Ishikawa (cell line): ENCODE measurements around the gene SPG21.

Experiments
- CEBPB ChIP-seq: IDR thresholded peaks from 2 replicates; pipeline ENCODE4 v1.6.1; 2012
- CREB1 ChIP-seq: IDR thresholded peaks from 2 replicates; pipeline ENCODE4 v1.6.1; 2012; ENCODE audit warnings: low read depth
- EGR1 ChIP-seq: IDR thresholded peaks from 2 replicates; pipeline ENCODE4 v1.6.1; 2012
- EP300 ChIP-seq: IDR thresholded peaks from 2 replicates; pipeline ENCODE4 v1.6.1; 2012; ENCODE audit warnings: borderline replicate concordance
- FOXM1 ChIP-seq: IDR thresholded peaks from 2 replicates; pipeline ENCODE4 v1.6.1; 2012; ENCODE audit warnings: low read depth, borderline replicate concordance
- MAX ChIP-seq: IDR thresholded peaks from 2 replicates; pipeline ENCODE4 v1.6.1; 2012
- NFIC ChIP-seq: IDR thresholded peaks from 2 replicates; pipeline ENCODE4 v1.6.1; 2012
- RAD21 ChIP-seq: IDR thresholded peaks from 2 replicates; pipeline ENCODE4 v1.6.1; 2012; ENCODE audit warnings: low read depth
- REST ChIP-seq: IDR thresholded peaks from 2 replicates; pipeline ENCODE4 v1.6.1; 2012; ENCODE audit warnings: low read depth, mild to moderate bottlenecking
- TAF1 ChIP-seq: IDR thresholded peaks from 2 replicates; pipeline ENCODE4 v1.6.1; 2012; ENCODE audit warnings: low read depth, mild to moderate bottlenecking
- TCF12 ChIP-seq: IDR thresholded peaks from 2 replicates; pipeline ENCODE4 v1.6.1; 2012; ENCODE audit warnings: low read depth
- USF1 ChIP-seq: IDR thresholded peaks from 2 replicates; pipeline ENCODE4 v1.6.1; 2012
- YY1 ChIP-seq: IDR thresholded peaks from 2 replicates; pipeline ENCODE4 v1.6.1; 2012; ENCODE audit warnings: low read depth
- ZBTB7A ChIP-seq: IDR thresholded peaks from 2 replicates; pipeline ENCODE4 v1.6.1; 2012; ENCODE audit warnings: low read depth

GRCh38 chr15:65028338-65028737 lies 38.6 kb upstream of the SPG21 start:
- TF ChIP-seq EGR1 (no peak), CEBPB (no peak), RAD21 (no peak), REST (no peak), MAX (no peak), CREB1 (no peak), EP300 (no peak), ZBTB7A (no peak), FOXM1 (no peak), TAF1 (no peak), TCF12 (no peak), USF1 (no peak), YY1 (no peak), NFIC (no peak)
